Hepatocyte (in vitro differentiated cells): ENCODE data around the gene CTLA4. TPM values are rescaled to one million over a fixed set of nuclear protein-coding genes. Genes with fewer than 3 reads are reported as not detected.

ENCODE experiments used
- DNase-seq: peaks from one replicate; pipeline ENCODE4 v3.0.0-alpha.2; 2016; ENCODE audit warnings: low spot score
- H2AFZ ChIP-seq: fragments of 200-600 bp; sonication (generic); 2 replicates; pipeline ENCODE4 v1.6.0; 2016; ENCODE audit warnings: antibody characterized with exemption, mild to moderate bottlenecking
- H3K27ac ChIP-seq: fragments of 200-600 bp; sonication (generic); 2 replicates; pipeline ENCODE4 v1.5.1; 2016; ENCODE audit warnings: mild to moderate bottlenecking
- H3K27me3 ChIP-seq: fragments of 200-600 bp; sonication (generic); 2 replicates; pipeline ENCODE4 v1.6.1; 2016
- H3K36me3 ChIP-seq: fragments of 200-600 bp; sonication (generic); replicated peaks from 2 replicates; pipeline ENCODE4 v1.5.1; 2016; ENCODE audit warnings: low read depth; ENCODE audit not compliant: insufficient read depth
- H3K4me1 ChIP-seq: fragments of 200-600 bp; sonication (generic); 2 replicates; pipeline ENCODE4 v1.5.1; 2016; ENCODE audit warnings: mild to moderate bottlenecking, moderate library complexity; ENCODE audit not compliant: insufficient read depth
- H3K4me2 ChIP-seq: fragments of 200-600 bp; sonication (generic); 2 replicates; pipeline ENCODE4 v1.6.0; 2016
- H3K4me3 ChIP-seq: fragments of 200-600 bp; sonication (generic); 2 replicates; pipeline ENCODE4 v1.5.1; 2016; ENCODE audit warnings: mild to moderate bottlenecking
- H3K79me2 ChIP-seq: fragments of 200-600 bp; sonication (generic); 2 replicates; pipeline ENCODE4 v1.6.0; 2017; ENCODE audit warnings: mild to moderate bottlenecking
- H3K9me2 ChIP-seq: fragments of 200-600 bp; sonication (generic); replicated peaks from 2 replicates; pipeline ENCODE4 v1.6.0; 2017; ENCODE audit warnings: mild to moderate bottlenecking; ENCODE audit not compliant: insufficient read depth
- H3K9me3 ChIP-seq: fragments of 200-600 bp; sonication (generic); 2 replicates; pipeline ENCODE4 v1.5.1; 2016; ENCODE audit warnings: low read depth, mild to moderate bottlenecking
- H4K20me1 ChIP-seq: fragments of 200-600 bp; sonication (generic); 2 replicates; pipeline ENCODE4 v1.6.0; 2016; ENCODE audit warnings: mild to moderate bottlenecking; ENCODE audit not compliant: insufficient read depth, poor library complexity, severe bottlenecking
- CTCF ChIP-seq: fragments of 200-600 bp; sonication (generic); IDR thresholded peaks from 2 replicates; pipeline ENCODE4 v1.5.1; 2016; ENCODE audit warnings: antibody characterized with exemption, mild to moderate bottlenecking; ENCODE audit not compliant: poor library complexity
- EZH2 ChIP-seq: fragments of 200-600 bp; sonication (generic); IDR thresholded peaks from 2 replicates; pipeline ENCODE4 v1.6.1; 2016; ENCODE audit warnings: antibody characterized with exemption, mild to moderate bottlenecking, borderline replicate concordance
- EZH2phosphoT487 ChIP-seq: fragments of 200-600 bp; sonication (generic); IDR thresholded peaks from one replicate; pipeline ENCODE4 v1.6.1; 2018; ENCODE audit warnings: antibody characterized with exemption, mild to moderate bottlenecking, low read depth, moderate library complexity; ENCODE audit not compliant: unreplicated experiment, severe bottlenecking
- WGBS: methylation state at CpG from one replicate; pipeline ENCODE4 v1.1.6; 2016; ENCODE audit warnings: low lambda C conversion rate; ENCODE audit errors: missing lambda C conversion rate; 5-methylcytosine and 5-hydroxymethylcytosine counted together
- polyA plus RNA-seq: library from polyadenylated mRNA; unstranded; fragments of >200 nt; fragmentation: Nextera tagmentation; extraction: Ambion mirVana; gene quantifications from 2 replicates; pipeline ENCODE4 v1.2.1, GENCODE V29; 2016
- total RNA-seq: library from RNA; depleted of rRNA; stranded (reverse); fragments of >200 nt; gene quantifications from 2 replicates; pipeline ENCODE4 v1.2.3, GENCODE V29; 2014

CTLA4 gene
- total and polyA plus RNA-seq, 2 experiments from 2014 or later: not detected

GRCh38 chr2:203852760-203853159, 14.8 kb upstream of the CTLA4 start:
- TF ChIP-seq EZH2phosphoT487 (no peak), EZH2 (no peak), CTCF (no peak)
- Histone ChIP-seq H3K4me1 (no peaks in the 10 kb centered on the region), H3K9me3 (no peaks in the 10 kb centered on the region), H3K4me2 (no peak overlapping the region), H3K27me3 (no peaks in the 10 kb centered on the region), H4K20me1 (no peaks in the 10 kb centered on the region), H2AFZ (no peak overlapping the region), H3K4me3 (no peak overlapping the region), H3K27ac (no peak overlapping the region), H3K9me2 (no peaks in the 10 kb centered on the region), H3K79me2 (no peaks in the 10 kb centered on the region), H3K36me3 (no peaks in the 10 kb centered on the region)
- no peak for DNase-seq
- 92% methylated on average over 1 of the region's 2 CpGs for WGBS

DNA sequence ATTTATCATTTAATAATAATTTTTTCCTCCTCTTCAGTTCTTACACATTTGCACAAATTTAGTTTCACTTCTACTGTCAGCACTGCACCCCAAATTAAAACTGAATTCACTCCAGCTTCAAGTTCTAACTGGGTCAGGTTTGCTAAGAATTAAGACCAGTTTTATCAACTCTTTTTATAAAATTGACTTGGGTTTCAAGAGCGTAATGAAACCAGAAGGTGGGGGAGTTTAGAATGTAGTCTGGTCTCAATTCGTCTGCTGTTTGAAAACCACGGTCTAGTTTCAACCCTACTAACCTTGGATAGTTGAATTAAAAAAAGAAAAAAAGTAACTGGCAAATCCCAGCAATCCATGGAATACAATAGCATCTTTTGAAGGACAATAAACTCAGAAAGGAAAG, 14.3 kb upstream of the CTLA4 start:
- H3K27me3 ChIP-seq: no peaks in the 10 kb centered on the region
- H3K79me2 ChIP-seq: no peaks in the 10 kb centered on the region
- TF ChIP-seq EZH2 (no peak), CTCF (no peak), EZH2phosphoT487 (no peak)
- H3K9me2 ChIP-seq: no peaks in the 10 kb centered on the region
- DNase-seq: no peak
- no peaks in the 10 kb centered on the region for H3K36me3 ChIP-seq
- no peak overlapping the region for H3K4me3 ChIP-seq
- H3K4me1 ChIP-seq: no peaks in the 10 kb centered on the region
- H3K9me3 ChIP-seq: no peaks in the 10 kb centered on the region
- H2AFZ ChIP-seq: no peak overlapping the region
- WGBS: 94% methylated on average over 3 of the region's 3 CpGs
- no peak overlapping the region for H3K27ac ChIP-seq
- H3K4me2 ChIP-seq: no peak overlapping the region
- H4K20me1 ChIP-seq: no peaks in the 10 kb centered on the region

DNA sequence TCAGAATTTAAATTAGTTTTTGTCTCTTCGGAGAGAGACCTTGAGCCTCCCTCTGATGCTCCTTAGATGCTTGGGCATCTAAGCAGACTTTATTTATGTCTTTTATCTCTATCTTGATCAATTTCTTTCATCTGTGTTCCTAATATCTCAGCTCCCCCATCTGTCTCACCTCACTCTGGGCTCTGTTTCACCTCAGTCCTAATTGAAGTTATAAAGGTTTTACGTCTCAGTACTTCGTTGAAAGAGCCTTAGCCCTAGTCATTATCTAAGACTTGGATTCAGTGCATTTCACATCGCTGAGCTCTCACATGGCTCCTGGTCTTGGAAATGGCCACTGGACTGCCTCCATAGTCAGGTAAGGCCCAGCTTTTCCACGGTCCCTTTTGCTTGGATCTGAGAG, 13.8 kb upstream of the CTLA4 start:
- H3K36me3 ChIP-seq: no peaks in the 10 kb centered on the region
- no peaks in the 10 kb centered on the region for H3K27me3 ChIP-seq
- H3K4me3 ChIP-seq: no peak overlapping the region
- no peak overlapping the region for H3K27ac ChIP-seq
- H3K4me2 ChIP-seq: no peak overlapping the region
- 84% methylated on average over 5 of the region's 5 CpGs for WGBS
- no peaks in the 10 kb centered on the region for H3K9me3 ChIP-seq
- H2AFZ ChIP-seq: no peak overlapping the region
- H3K9me2 ChIP-seq: no peaks in the 10 kb centered on the region
- no peak for DNase-seq
- TF ChIP-seq EZH2phosphoT487 (no peak), CTCF (no peak), EZH2 (no peak)
- no peaks in the 10 kb centered on the region for H4K20me1 ChIP-seq
- H3K79me2 ChIP-seq: no peaks in the 10 kb centered on the region
- H3K4me1 ChIP-seq: no peaks in the 10 kb centered on the region

GRCh38 chr2:203855274-203855673, 12.3 kb upstream of the CTLA4 start:
- TF ChIP-seq EZH2 (no peak), CTCF (no peak), EZH2phosphoT487 (no peak)
- Histone ChIP-seq H3K36me3 (no peaks in the 10 kb centered on the region), H2AFZ (no peak overlapping the region), H4K20me1 (no peaks in the 10 kb centered on the region), H3K4me3 (no peak overlapping the region), H3K4me1 (no peaks in the 10 kb centered on the region), H3K4me2 (no peak overlapping the region), H3K9me3 (no peaks in the 10 kb centered on the region), H3K79me2 (no peaks in the 10 kb centered on the region), H3K9me2 (no peaks in the 10 kb centered on the region), H3K27ac (no peak overlapping the region), H3K27me3 (no peaks in the 10 kb centered on the region)
- no peak for DNase-seq
